Measurements from ENCODE around the gene SELENOS.

SELENOS gene, protein sequence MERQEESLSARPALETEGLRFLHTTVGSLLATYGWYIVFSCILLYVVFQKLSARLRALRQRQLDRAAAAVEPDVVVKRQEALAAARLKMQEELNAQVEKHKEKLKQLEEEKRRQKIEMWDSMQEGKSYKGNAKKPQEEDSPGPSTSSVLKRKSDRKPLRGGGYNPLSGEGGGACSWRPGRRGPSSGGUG

DNA sequence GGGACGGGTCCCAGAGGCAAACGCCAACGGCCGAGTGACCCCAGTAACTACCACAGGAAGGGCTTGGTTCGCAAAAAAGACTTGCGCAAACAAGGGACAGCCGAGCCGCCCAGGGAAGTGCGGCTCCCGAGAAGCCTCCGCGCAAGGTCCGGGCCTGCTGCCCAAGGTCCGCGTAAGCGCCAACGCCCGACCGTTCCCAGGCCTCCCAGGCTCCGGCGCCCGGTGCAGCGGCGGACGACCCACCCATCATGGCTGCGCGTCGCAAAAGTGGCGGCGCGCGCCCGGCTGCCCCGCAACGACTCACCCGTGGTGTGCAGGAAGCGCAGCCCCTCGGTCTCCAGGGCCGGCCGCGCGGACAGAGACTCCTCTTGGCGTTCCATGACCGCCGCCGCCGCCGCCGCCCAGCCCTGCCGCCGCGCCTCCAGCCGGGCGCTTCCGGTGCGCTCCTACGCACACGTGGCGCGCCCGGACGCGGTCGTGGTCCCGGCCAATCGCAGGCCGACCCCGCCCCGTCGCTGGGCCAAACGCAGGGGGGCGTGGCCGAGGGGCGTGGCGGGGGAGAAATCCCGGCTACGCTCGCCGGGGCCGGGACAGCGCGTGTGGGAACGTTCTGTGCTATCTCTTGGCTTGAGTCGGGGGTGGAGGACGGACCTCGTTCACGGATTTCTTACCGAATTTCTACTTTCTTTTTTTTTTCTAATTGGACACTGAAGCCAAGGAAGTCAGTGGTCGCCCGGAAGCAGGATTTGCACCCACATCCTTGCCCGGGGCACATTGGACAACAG lies at the start of gene SELENOS:
Gene SELENOS, minus strand, starts transcription at position 448 of the 785 bp plus-strand sequence. Its CDS starts 68 bp downstream, at position 380.
- FAIRE-seq: no peak

DNA sequence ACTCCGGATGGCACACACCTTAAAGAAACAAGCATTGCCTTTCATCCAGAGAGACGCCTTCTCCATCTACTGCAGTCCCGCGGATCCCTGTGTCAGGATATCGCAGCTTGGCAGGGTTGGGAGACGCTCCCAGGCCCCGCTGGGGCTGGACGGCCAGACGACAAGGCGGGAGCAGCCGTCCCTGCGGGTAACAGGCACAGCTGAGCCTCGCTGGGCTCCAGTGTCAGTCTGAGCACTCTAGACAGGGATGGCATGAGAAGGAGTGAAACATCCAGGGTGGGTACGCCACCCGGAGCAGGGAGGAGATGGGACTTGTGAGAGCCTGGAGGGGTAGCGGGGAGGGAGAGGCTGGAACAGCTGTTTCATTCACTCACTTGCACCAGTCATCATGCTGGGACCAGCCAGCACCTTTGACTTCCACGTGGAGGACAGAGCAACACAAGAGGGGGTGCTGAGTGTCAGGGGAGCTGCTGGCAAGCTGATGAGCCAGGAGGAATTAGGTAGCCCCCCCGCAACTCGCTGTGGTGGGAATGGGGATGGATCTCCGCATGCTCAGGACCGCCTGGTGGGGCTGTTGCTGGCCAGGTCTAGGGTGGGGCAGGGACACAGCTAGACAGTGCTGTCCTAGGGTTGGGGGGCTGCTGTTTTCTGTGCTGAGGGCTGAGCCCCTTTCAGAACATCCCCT lies 49.3 kb upstream of the SELENOS start:
- FAIRE-seq: no peak

DNA sequence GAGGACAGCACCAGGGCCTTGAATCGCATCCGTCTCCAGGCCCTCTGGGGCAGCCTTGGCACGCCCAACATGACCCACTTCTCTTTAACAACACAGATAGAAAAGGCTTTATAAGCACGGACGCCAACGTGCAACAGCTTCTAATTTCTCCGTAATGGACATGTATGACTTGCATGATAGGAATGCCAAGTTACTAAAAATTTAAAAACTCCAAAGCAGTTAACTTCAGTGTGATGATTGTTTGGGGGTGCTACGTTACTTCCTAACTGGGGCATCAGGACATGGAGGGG lies 48.7 kb upstream of the SELENOS start:
- FAIRE-seq: no peak

DNA sequence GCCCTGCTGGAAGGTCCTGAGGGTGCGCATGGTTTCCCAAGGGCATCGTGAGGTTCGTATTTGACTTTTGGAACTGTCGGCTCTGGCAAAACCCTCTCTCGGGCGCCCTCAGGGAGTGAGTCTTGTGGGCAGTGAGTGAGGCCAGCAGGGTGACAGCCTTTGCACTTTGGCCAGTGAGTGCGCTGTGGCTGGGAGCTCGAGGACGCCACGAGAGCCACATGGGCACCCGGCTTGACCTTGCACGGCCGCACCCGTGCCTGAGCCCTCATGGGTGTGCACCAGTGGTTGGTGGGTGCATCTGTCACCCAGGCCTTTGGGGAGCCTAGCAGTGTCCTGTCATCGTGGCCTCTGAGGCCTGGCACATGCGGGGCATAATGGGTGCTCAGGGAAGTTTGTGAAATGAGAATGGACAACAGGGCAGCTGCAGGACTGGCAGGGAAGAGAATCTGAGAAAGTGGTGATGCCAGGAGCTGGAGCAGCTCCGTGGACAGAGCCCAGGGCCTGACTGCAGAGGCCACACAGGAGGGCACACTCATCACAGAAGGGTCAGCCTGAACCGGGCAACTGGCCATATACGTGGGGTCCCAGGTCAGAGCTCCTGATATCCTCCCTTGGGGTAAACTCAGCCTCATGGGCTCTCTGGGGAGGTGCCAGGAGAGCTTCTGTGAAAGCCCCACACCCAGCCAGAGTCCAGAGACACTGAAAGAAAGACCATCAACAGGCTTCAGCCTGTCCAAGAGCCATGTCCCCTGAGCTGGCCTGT lies 48.2 kb upstream of the SELENOS start:
- FAIRE-seq: no peak

DNA sequence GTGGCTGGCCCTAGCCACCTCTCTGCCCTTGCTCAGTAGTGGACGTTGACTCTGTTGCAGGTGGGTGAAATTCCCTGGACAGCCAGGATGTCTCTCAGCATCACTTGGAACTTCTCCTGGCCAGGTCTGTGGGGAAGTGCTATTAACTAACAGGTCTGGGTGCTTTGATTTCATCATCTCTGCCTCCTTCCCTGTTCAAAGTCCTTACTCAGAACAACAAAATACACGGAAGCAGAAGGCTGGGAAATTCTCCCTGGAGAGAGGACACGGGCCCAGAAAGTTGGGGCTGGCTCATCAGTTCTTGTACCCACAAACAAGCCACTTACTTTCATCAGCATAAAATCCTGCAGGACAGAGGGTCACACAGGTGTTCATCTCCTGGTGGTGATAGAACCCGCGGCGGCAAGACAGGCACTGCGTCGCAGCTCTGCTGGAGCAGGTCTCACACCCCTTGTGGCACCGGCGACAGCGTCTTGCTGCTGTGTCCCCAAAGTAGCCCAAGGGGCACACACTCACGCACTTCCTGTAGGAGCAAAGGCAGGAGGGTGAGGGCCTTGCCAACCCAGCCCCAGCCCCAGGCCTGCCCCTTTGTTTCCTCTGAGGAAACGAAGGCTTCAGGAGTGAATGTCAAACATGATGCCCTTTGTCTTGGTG lies 47.4 kb upstream of the SELENOS start:
- FAIRE-seq: no peak

DNA sequence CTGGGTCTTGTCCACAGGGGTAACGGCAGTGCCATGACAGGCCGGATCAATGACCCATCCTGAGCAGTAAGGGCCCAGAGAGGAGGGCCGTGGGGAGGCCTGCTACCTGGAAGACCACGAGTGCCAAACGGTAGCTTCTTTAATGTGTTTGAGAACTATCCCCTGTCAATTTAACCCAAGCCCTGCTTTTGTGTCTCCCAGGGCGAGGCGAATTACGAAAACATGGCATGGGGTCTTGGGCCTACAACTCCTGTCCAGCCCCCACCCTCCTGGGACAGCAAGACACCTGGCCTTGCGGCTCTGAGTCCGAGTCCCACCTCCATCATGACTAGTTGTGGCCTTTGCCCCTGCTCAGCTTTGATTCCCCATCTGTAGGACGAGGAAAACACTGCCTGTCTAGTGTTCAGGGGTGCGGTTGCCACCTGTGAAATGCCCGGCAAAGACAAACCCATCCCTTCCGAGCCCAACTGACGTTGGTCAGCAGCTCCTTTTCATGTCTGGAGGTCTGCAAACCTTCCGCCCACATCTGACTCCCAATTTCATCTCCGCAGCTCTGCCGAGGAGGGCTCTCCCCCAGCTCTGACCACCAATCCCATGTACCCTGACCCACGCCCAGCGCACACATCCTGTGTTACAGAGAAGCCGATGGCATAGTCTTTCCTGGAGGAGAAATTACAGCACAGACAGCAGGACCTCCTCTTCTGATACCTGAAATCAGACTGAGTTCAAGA lies 46.7 kb upstream of the SELENOS start:
- FAIRE-seq: no peak

DNA sequence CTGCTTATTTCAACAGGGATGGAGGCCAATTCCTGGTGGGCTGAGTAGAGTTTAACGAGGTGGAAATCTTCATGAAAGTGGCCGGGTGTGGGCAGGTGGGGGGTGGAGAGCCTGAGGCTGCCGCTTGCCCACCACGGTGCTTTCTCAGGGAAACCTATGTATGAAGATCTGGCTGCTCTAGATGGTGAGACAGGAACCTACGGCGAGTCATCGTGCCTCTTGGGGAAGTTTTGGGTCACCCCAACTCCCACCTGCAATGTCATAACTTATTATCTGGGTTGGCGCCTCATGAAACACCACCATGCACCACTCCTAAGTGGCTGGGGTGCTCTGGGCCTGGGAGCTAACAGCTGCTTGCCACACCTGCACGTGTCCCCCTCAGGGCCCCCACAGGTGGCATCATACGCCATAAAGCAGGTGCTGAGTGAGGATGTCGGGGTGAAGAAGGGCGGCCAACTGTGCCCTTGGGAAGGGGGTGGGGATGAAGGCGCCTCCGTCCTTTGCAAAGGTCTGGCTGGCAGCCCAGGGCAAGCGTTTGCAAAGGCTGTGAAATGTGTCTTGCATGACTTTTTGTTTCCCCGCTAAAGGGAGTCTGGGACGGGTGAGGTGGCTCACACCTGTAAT lies 45.7 kb upstream of the SELENOS start:
- no peak for FAIRE-seq

DNA sequence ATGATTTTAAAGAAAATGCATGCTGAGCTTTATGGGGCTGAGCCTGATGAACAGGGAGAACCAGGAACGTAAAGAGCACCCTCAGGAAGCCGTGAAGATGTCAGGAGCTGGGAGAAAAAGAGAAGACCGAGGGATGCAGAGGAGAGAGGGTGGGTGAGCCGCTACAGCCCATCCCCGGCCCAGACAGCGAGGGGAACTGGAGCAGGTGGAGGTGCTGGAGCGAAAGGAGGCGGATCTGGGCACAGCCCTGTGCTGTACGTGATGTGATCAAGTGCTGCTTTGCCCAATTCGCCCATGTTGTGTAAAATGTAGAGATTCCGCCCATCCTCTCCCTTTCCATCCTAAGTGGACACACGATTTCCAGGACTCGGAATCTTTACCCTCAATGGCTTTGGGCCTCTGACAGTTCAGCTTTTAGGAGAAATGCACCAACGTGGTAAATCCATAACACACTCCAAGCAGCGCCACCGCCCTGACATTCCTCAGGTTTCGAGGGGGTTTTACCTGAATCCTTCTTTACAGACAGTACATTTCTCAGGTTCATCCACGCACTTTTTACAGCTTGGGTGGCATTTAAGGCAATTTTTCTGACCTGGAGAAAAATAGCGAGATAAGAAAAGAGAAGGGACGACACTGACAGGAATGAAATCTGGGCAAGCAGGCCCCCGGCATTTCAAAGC lies 44.9 kb upstream of the SELENOS start:
- FAIRE-seq: no peak

DNA sequence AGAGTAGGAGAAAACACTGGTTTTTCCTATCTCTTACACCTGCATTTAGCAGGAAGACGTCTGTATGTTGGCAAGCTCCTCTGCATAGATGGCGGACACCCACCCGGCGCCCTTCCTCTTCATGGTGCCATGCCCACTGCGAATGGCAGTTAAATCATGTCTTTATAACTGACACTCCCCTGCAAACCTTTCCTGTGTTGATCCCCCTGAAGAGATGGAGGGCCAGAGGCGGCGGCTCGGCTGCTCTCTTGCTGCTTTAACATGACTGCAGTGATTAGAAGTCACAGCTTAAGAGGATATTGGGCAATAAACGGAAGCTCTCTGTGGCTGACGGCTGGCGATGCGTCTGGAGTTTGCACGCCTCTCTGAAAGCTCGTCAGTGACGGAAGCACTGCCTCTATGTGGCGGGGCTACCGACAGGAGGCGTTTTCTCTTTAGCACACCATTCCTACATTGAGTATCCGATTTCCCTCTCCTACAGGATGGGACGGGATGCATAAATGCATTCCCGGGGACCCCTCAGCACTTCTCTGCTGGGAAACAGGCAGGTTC lies 43.3 kb upstream of the SELENOS start:
- FAIRE-seq: no peak

DNA sequence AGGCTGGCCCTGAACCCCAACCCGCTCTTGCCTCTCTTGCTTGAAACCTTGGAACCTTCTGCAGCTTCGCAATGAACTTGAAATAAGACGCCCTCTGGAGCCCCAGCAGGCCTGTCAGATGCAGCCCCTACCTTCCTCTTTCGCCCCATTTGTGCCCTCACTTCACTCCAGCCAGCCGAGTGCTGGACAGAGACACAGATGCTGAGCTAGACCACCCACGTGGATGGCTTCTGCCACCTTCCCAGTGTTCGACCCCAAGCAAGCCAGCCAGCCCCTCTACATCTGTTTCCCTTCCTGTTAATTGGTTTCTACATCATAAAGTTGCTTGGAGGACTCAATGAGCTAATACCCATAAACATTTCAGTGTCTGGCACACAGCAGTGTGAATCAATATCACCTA lies 41.6 kb upstream of the SELENOS start:
- FAIRE-seq: no peak

DNA sequence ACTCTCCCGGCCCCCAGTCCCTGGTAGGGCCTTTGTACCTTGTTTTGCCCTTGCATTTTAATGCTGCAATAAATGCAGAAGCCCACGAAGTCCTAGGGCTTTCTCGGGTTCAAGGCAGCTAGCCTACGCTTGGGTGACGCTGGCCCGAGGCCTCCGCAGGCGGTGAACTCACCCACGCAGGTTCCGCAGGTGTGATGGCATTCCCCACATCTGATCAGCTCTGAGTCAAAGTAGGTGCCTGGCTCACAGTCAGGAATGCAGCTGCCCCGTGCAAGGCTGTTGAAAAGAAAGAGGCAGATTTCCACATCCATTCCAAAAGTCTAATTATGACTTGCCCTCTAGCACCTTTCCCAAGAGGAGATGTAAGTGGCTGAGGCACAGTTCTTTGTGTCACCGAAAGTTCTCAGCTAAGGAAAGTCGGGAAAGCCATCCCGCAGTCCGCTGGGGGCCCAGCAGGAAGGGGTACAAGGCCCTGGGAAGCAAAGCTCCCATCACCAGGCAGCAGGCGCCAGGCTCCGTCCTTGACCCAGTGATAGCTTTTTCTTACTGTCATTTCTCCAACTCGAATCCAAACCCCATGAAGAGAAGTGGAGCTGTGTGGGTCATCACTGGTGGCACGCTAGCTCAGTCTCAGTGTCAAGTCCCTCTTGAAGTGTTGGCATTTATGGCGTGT lies 41.0 kb upstream of the SELENOS start:
- FAIRE-seq: no peak

DNA sequence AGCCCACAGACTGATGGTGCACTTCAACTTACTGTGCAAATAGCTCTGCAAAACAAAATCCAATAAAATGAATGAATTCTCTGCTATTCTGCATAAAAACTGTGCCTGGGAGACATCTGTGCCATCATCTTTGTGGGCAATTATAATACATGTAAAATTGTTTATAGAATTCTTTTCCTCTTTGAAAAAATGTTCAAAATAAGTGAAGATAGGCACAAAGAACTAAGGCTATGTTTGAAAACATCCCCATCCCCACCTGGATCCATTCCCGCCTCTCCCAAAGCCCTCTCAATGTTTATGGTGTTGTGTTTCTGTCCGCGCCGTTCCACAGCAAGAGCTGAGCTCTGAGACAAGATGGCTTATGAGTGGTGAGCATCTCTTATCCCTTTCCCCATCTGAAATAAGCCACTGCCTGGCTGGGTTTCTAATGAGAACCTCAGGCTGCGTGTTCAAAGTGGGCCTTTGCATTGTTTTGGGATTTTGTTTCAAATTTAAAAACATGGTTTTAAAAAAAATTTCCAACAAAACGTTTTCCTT lies 40.1 kb upstream of the SELENOS start:
- FAIRE-seq: no peak

DNA sequence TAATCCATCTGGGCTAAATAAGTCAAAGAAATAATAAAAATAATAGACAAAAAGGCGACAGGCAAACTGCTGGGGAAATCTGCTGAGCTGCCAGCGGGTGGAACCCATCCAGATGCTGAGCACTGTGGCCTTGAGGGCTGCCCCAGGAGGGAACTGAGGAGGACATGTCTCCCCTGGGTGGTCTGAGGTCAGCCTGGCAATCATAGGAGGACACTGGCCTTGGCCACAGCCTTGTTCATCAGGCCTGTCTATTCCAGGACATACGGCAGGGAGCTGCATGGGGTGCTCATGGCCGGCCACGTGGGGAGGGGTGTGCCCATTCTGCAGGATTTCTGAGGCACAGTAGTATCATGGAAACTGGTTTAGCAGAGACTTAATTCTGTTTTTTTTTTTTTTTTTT lies 39.2 kb upstream of the SELENOS start:
- no peak for FAIRE-seq

DNA sequence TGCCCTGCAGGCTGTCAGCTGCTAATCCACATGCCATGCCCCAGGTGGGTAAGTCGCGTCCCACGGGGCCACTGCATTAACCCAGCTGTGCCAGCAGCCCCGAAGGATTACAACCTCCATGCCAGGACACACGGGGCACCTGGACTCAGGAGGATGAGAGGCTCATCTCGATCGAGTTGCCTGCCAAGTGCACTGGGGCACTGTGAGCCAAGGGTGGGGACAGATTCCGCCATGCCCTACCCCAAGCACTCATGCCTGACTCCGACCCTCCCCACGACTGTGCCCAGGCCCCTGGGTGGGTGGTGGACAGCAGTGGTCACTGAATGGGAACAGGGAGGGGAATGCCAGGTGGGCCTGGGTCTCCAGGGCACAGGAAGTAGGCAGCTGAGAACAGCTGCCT lies 38.5 kb upstream of the SELENOS start:
- no peak for FAIRE-seq

DNA sequence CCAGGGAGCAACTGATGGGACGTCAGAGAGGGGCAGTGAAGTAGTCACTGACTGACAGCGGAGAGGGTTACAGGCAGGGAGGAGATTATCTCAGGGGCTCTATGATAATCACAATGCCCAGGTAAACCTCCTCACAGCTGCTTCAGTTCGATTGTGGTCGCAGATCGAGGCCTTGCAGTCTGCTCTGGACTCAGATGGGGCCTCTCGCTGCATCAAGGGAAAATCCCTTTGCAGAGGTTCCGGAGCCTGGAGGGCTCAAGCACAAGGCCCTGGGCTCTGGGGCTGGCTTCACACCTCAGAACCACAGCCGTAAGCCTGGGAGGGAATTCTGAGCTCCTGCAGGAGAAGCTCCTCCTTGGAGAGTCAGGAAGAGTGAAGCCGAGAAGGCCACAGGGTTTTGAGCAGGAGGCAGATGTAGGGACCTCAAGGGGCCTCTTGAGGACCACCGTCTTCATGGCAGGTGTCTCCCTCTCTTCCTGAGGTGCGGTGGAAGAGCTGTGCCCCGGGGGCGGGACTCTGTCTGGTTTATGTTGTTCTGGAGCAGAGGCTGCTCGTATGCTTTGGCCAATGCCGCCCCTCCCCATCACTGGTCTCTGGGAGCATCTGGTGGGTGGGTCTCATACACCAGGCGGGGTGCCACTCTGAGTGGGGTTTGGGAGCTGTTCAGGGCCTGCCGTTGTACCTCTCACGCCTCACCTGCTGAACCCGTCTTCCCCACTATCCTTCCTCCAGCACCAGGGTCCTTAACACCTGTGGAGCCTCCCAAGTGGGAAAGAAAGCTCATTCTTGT lies 37.2 kb upstream of the SELENOS start:
- FAIRE-seq: no peak

DNA sequence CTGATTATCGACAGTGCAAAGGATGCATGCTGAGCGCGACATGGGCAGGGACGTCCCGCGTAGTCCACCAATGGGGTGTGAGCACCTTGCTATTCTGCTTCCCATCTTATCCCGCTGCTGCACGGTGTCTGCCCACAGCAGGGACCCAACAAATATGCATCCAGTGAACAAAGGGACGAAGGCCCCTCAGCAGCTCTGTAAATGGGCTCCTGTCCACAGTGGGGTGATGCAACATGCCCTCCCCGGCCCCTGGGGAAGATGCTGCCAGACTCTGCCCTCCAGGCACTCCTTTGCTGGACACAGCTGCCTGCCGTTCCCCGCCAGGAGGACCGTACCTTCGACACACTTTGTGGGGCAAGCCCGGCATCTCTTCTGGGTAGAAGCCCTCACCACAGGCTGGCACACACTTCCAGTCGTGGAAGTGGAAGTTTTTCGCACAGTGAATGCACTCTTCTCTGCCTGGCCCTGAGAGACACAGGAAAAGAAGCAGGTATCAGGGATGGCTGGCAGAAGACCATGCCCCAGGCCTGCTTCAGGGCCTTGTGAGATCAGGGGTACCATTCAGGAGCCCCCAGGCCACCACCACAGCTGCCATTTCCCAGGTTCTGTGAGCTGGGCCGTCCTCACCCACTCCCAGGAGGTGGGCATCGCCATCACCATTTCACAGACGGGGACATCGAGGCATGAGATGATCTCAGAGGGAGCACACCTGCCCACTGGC lies 35.9 kb upstream of the SELENOS start:
- no peak for FAIRE-seq

DNA sequence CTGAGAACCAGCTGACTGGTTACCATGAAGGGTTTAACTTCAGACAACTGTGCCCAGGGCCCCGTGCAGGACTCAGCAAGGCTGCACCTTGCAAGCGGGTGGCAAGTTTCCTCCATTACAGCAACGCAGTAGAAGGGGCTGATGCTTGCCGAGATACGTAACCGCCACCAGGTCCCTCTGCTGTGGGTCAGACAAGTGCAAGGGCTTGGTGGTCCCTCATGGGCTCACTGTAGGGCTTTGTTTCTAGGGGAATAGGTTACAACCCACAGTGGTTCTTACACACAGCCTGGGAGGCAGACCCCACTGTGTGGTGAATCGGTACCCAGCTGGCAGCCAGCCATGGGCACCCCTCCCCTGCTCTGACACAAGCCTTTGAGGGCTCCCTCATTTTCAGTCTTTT lies 33.2 kb upstream of the SELENOS start:
- FAIRE-seq: no peak

DNA sequence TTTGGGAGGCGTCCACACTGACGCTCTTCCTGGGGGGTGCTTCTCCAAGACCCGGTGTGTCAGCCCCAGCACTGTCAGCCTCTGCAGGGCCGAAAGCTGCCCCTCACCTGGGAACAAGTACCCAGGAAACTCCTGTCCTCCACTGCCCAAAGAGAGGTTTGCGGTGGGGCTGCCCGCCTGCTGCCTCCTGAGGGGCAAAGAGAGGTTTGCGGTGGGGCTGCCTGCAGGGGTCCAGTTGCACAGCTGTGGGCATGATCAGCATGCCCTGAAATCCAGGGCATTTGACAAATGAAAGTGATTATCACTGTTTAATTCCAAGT lies 32.8 kb upstream of the SELENOS start:
- no peak for FAIRE-seq

Data from islet of Langerhans (tissue), 1 donor.